Breast epithelium (tissue), 4 donors: ENCODE data around the gene PRKG1. TPM values are rescaled to one million over a fixed set of nuclear protein-coding genes. Genes with fewer than 3 reads are reported as not detected.

Experiments used
- DNase-seq, 2 donors: peaks; one replicate each; pipeline ENCODE4 v3.0.0-alpha.2; 2019; ENCODE audit warnings: low spot score in 2 of 2
- H3K27ac ChIP-seq, 2 donors: fragments of 200-600 bp; sonication (generic) in 1 of 2; one replicate each; pipeline ENCODE4 v1.5.1; 2016 to 2019; ENCODE audit warnings: mild to moderate bottlenecking in 1 of 2
- H3K27me3 ChIP-seq, 2 donors: fragments of 200-600 bp; sonication (generic) in 1 of 2; one replicate each; pipeline versions ENCODE4 v1.5.1 to v1.6.0; 2017 to 2019; ENCODE audit warnings: control low read depth in 1 of 2, mild to moderate bottlenecking in 1 of 2
- H3K36me3 ChIP-seq: fragments of 200-600 bp; one replicate; pipeline ENCODE4 v1.5.1; 2019
- H3K4me1 ChIP-seq, 2 donors: fragments of 200-600 bp; sonication (generic); one replicate each; pipeline ENCODE4 v1.5.1; 2016 to 2019; ENCODE audit warnings: control low read depth in 1 of 2
- H3K4me3 ChIP-seq, 3 donors: fragments of 200-600 bp; sonication (generic); 1 replicate in 2 of 3; 2 replicates in 1 of 3; pipeline ENCODE4 v1.5.1; 2016 to 2019; ENCODE audit warnings: mild to moderate bottlenecking in 3 of 3, moderate library complexity in 2 of 3
- H3K9me3 ChIP-seq, 2 donors: fragments of 200-600 bp; sonication (generic) in 1 of 2; one replicate each; pipeline ENCODE4 v1.5.1; 2016 to 2019; ENCODE audit warnings: control low read depth in 1 of 2
- CTCF ChIP-seq, 3 donors: fragments of 450-650 bp; IDR thresholded peaks; one replicate each; pipeline ENCODE4 v1.5.1; 2016 to 2017; ENCODE audit warnings: antibody characterized with exemption in 3 of 3, mild to moderate bottlenecking in 3 of 3, moderate library complexity in 3 of 3
- POLR2A ChIP-seq: fragments of 450-650 bp; IDR thresholded peaks from one replicate; pipeline ENCODE4 v1.6.1; 2016; ENCODE audit warnings: antibody characterized with exemption, mild to moderate bottlenecking, moderate library complexity
- POLR2AphosphoS5 ChIP-seq, 3 donors: sonication (generic); formaldehyde crosslinking; IDR thresholded peaks; one replicate each; pipeline ENCODE4 v1.6.1; 2017; ENCODE audit warnings: antibody characterized with exemption in 3 of 3
- intact Hi-C: fragments of 100-400 bp; cut with DNase I; formaldehyde crosslinking; loops from one replicate; pipeline ENCODE4 v1.15.1; 2023; ENCODE audit warnings: low total_unique reads
- total RNA-seq, 3 donors: library from RNA; depleted of rRNA; stranded (reverse); fragments of >200 nt; gene quantifications; one replicate each; pipeline ENCODE4 v1.1.0, GENCODE V29; 2016

PRKG1 gene
- total RNA-seq, 3 donors from 2014 or later: 10.9 to 36.9 (median 19.7) TPM

- no peak for TF ChIP-seq POLR2A
- TF ChIP-seq CTCF (IDR thresholded peaks at IDR 0.05): no peak
- no peak for TF ChIP-seq POLR2AphosphoS5 (IDR thresholded peaks at IDR 0.05)
- H3K27ac ChIP-seq: no peak overlapping the region
- no peaks in the 10 kb centered on the region for H3K9me3 ChIP-seq
- DNase-seq: no peak
- H3K27me3 ChIP-seq: no peaks in the 10 kb centered on the region
- H3K36me3 ChIP-seq: no peaks in the 10 kb centered on the region
- no peaks in the 10 kb centered on the region for H3K4me1 ChIP-seq
- intact Hi-C loops: no loop called here
- no peak overlapping the region for H3K4me3 ChIP-seq
Observed at GRCh38 chr10:51117053-51117660, 42.9 kb downstream of the PRKG1 start.

- H3K27me3 ChIP-seq: no peaks in the 10 kb centered on the region
- intact Hi-C loops: no loop called here
- DNase-seq: no peak
- H3K4me3 ChIP-seq: no peak overlapping the region
- no peak overlapping the region for H3K27ac ChIP-seq
- H3K4me1 ChIP-seq: no peaks in the 10 kb centered on the region
- TF ChIP-seq POLR2AphosphoS5 (IDR thresholded peaks at IDR 0.05): no peak
- no peak for TF ChIP-seq CTCF (IDR thresholded peaks at IDR 0.05)
- no peak for TF ChIP-seq POLR2A
- H3K9me3 ChIP-seq: no peaks in the 10 kb centered on the region
- H3K36me3 ChIP-seq: no peaks in the 10 kb centered on the region
Observed at GRCh38 chr10:51117794-51118193, 43.5 kb downstream of the PRKG1 start.

- Histone ChIP-seq H3K36me3 (no peaks in the 10 kb centered on the region), H3K27ac (no peak overlapping the region), H3K4me3 (no peak overlapping the region), H3K4me1 (no peaks in the 10 kb centered on the region), H3K27me3 (no peaks in the 10 kb centered on the region), H3K9me3 (no peaks in the 10 kb centered on the region)
- DNase-seq: no peak
- TF ChIP-seq POLR2AphosphoS5 (IDR thresholded peaks at IDR 0.05): no peak
- no peak for TF ChIP-seq CTCF (IDR thresholded peaks at IDR 0.05)
- TF ChIP-seq POLR2A: no peak
- intact Hi-C loops: no loop called here
Observed at GRCh38 chr10:51119441-51119840, 45.2 kb downstream of the PRKG1 start.

- Histone ChIP-seq H3K4me1 (no peaks in the 10 kb centered on the region), H3K27ac (no peak overlapping the region), H3K4me3 (no peak overlapping the region), H3K27me3 (no peaks in the 10 kb centered on the region), H3K36me3 (no peaks in the 10 kb centered on the region), H3K9me3 (no peaks in the 10 kb centered on the region)
- TF ChIP-seq POLR2A: no peak
- no peak for TF ChIP-seq POLR2AphosphoS5 (IDR thresholded peaks at IDR 0.05)
- no peak for TF ChIP-seq CTCF (IDR thresholded peaks at IDR 0.05)
- no peak for DNase-seq
- intact Hi-C loops: loop anchor here (5.0 kb wide), 1 partner anchor 1330 kb away; no protein-coding TSS in a partner anchor
Observed at GRCh38 chr10:51121861-51122260, 47.6 kb downstream of the PRKG1 start.

GRCh38 chr10:51124852-51125251, 50.6 kb downstream of the PRKG1 start:
- Histone ChIP-seq H3K4me3 (no peak overlapping the region), H3K4me1 (no peaks in the 10 kb centered on the region), H3K27ac (no peak overlapping the region), H3K9me3 (no peaks in the 10 kb centered on the region), H3K27me3 (no peaks in the 10 kb centered on the region), H3K36me3 (no peaks in the 10 kb centered on the region)
- intact Hi-C loops: loop anchor here (5.0 kb wide), 1 partner anchor 1327 kb away; no protein-coding TSS in a partner anchor
- TF ChIP-seq POLR2A (no peak), CTCF (IDR thresholded peaks at IDR 0.05) (no peak)
- no peak for DNase-seq
